ENCODE measurements around the gene IRF2. TPM values are rescaled to one million over a fixed set of nuclear protein-coding genes. Genes with fewer than 3 reads are reported as not detected.

IRF2 gene
- total RNA-seq, 1 experiment from 2014 or later = 14.8 TPM

GRCh38 chr4:184421533-184422155 lies 52.7 kb downstream of the IRF2 start:
- Histone ChIP-seq H3K4me3 (ENCODE audit: insufficient read depth, low read depth, low read length) (no peak overlapping the region), H3K36me3 (replicated peaks; ENCODE audit: control insufficient read depth, insufficient read depth, low read length) (peaks cover 2% of the 10 kb centered on the region), H3K27me3 (ENCODE audit: control insufficient read depth, insufficient read depth, low read length) (no peaks in the 10 kb centered on the region)
- no peak for DNase-seq

- H3K27me3 ChIP-seq (ENCODE audit: control insufficient read depth, insufficient read depth, low read length) = no peaks in the 10 kb centered on the region
- no peak for DNase-seq
- H3K36me3 ChIP-seq (replicated peaks; ENCODE audit: control insufficient read depth, insufficient read depth, low read length) = peaks cover 2% of the 10 kb centered on the region
- H3K4me3 ChIP-seq (ENCODE audit: insufficient read depth, low read depth, low read length) = no peak overlapping the region
These were observed 53.4 kb downstream of the IRF2 start for GRCh38 chr4:184420881-184421416.

GRCh38 chr4:184420402-184420801 lies 53.9 kb downstream of the IRF2 start:
- DNase-seq = no peak
- no peaks in the 10 kb centered on the region for H3K27me3 ChIP-seq (ENCODE audit: control insufficient read depth, insufficient read depth, low read length)
- no peak overlapping the region for H3K4me3 ChIP-seq (ENCODE audit: insufficient read depth, low read depth, low read length)
- H3K36me3 ChIP-seq (replicated peaks; ENCODE audit: control insufficient read depth, insufficient read depth, low read length) = peaks cover 2% of the 10 kb centered on the region

GRCh38 chr4:184419976-184420375 lies 54.4 kb downstream of the IRF2 start:
- no peaks in the 10 kb centered on the region for H3K27me3 ChIP-seq (ENCODE audit: control insufficient read depth, insufficient read depth, low read length)
- peaks cover 2% of the 10 kb centered on the region for H3K36me3 ChIP-seq (replicated peaks; ENCODE audit: control insufficient read depth, insufficient read depth, low read length)
- H3K4me3 ChIP-seq (ENCODE audit: insufficient read depth, low read depth, low read length) = no peak overlapping the region
- no peak for DNase-seq

GRCh38 chr4:184417802-184418511 lies 56.4 kb downstream of the IRF2 start:
- H3K27me3 ChIP-seq (ENCODE audit: control insufficient read depth, insufficient read depth, low read length) = no peaks in the 10 kb centered on the region
- H3K4me3 ChIP-seq (ENCODE audit: insufficient read depth, low read depth, low read length) = no peak overlapping the region
- H3K36me3 ChIP-seq (replicated peaks; ENCODE audit: control insufficient read depth, insufficient read depth, low read length) = peaks cover 2% of the 10 kb centered on the region
- no peak for DNase-seq

GRCh38 chr4:184416913-184417734 lies 57.2 kb downstream of the IRF2 start:
- Histone ChIP-seq H3K4me3 (ENCODE audit: insufficient read depth, low read depth, low read length) (no peak overlapping the region), H3K36me3 (replicated peaks; ENCODE audit: control insufficient read depth, insufficient read depth, low read length) (peaks cover 2% of the 10 kb centered on the region), H3K27me3 (ENCODE audit: control insufficient read depth, insufficient read depth, low read length) (no peaks in the 10 kb centered on the region)
- DNase-seq = no peak

- no peak for DNase-seq
- Histone ChIP-seq H3K36me3 (replicated peaks; ENCODE audit: control insufficient read depth, insufficient read depth, low read length) (peaks cover 2% of the 10 kb centered on the region), H3K4me3 (ENCODE audit: insufficient read depth, low read depth, low read length) (no peak overlapping the region), H3K27me3 (ENCODE audit: control insufficient read depth, insufficient read depth, low read length) (no peaks in the 10 kb centered on the region)
These were observed 59.3 kb downstream of the IRF2 start for GRCh38 chr4:184415071-184415470.

GRCh38 chr4:184413261-184414046 lies 60.9 kb downstream of the IRF2 start:
- no peak overlapping the region for H3K4me3 ChIP-seq (ENCODE audit: insufficient read depth, low read depth, low read length)
- H3K36me3 ChIP-seq (replicated peaks; ENCODE audit: control insufficient read depth, insufficient read depth, low read length) = peaks cover 2% of the 10 kb centered on the region
- H3K27me3 ChIP-seq (ENCODE audit: control insufficient read depth, insufficient read depth, low read length) = no peaks in the 10 kb centered on the region
- no peak for DNase-seq

GRCh38 chr4:184410748-184411147 lies 63.6 kb downstream of the IRF2 start:
- H3K27me3 ChIP-seq (ENCODE audit: control insufficient read depth, insufficient read depth, low read length) = no peaks in the 10 kb centered on the region
- no peak for DNase-seq
- H3K36me3 ChIP-seq (replicated peaks; ENCODE audit: control insufficient read depth, insufficient read depth, low read length) = no peaks in the 10 kb centered on the region; the same call in 1 of the 2 replicates
- H3K4me3 ChIP-seq (ENCODE audit: insufficient read depth, low read depth, low read length) = no peak overlapping the region

GRCh38 chr4:184409911-184410692 lies 64.2 kb downstream of the IRF2 start:
- Histone ChIP-seq H3K27me3 (ENCODE audit: control insufficient read depth, insufficient read depth, low read length) (no peaks in the 10 kb centered on the region), H3K4me3 (ENCODE audit: insufficient read depth, low read depth, low read length) (no peak overlapping the region), H3K36me3 (replicated peaks; ENCODE audit: control insufficient read depth, insufficient read depth, low read length) (no peaks in the 10 kb centered on the region; the same call in 1 of the 2 replicates)
- DNase-seq = no peak

GRCh38 chr4:184409502-184409901 lies 64.8 kb downstream of the IRF2 start:
- DNase-seq = no peak
- Histone ChIP-seq H3K27me3 (ENCODE audit: control insufficient read depth, insufficient read depth, low read length) (no peaks in the 10 kb centered on the region), H3K4me3 (ENCODE audit: insufficient read depth, low read depth, low read length) (no peak overlapping the region), H3K36me3 (replicated peaks; ENCODE audit: control insufficient read depth, insufficient read depth, low read length) (no peaks in the 10 kb centered on the region; the same call in 1 of the 2 replicates)

GRCh38 chr4:184408684-184409081 lies 65.7 kb downstream of the IRF2 start:
- no peak overlapping the region for H3K4me3 ChIP-seq (ENCODE audit: insufficient read depth, low read depth, low read length)
- DNase-seq = no peak
- H3K36me3 ChIP-seq (replicated peaks; ENCODE audit: control insufficient read depth, insufficient read depth, low read length) = no peaks in the 10 kb centered on the region; the same call in 1 of the 2 replicates
- H3K27me3 ChIP-seq (ENCODE audit: control insufficient read depth, insufficient read depth, low read length) = no peaks in the 10 kb centered on the region

GRCh38 chr4:184408021-184408683 lies 66.2 kb downstream of the IRF2 start:
- no peaks in the 10 kb centered on the region for H3K27me3 ChIP-seq (ENCODE audit: control insufficient read depth, insufficient read depth, low read length)
- H3K36me3 ChIP-seq (replicated peaks; ENCODE audit: control insufficient read depth, insufficient read depth, low read length) = no peaks in the 10 kb centered on the region; the same call in 1 of the 2 replicates
- H3K4me3 ChIP-seq (ENCODE audit: insufficient read depth, low read depth, low read length) = no peak overlapping the region
- DNase-seq = no peak

All from H7 (cell line).